ENCODE measurements around the gene TGM1. TPM values are rescaled to one million over a fixed set of nuclear protein-coding genes. Genes with fewer than 3 reads are reported as not detected.
A peak's percentile ranks its signal among the peaks of the same experiment; 100 is the strongest.

TGM1 gene
- total RNA-seq, 1 experiment from 2014 or later, result 2.9 TPM

DNA sequence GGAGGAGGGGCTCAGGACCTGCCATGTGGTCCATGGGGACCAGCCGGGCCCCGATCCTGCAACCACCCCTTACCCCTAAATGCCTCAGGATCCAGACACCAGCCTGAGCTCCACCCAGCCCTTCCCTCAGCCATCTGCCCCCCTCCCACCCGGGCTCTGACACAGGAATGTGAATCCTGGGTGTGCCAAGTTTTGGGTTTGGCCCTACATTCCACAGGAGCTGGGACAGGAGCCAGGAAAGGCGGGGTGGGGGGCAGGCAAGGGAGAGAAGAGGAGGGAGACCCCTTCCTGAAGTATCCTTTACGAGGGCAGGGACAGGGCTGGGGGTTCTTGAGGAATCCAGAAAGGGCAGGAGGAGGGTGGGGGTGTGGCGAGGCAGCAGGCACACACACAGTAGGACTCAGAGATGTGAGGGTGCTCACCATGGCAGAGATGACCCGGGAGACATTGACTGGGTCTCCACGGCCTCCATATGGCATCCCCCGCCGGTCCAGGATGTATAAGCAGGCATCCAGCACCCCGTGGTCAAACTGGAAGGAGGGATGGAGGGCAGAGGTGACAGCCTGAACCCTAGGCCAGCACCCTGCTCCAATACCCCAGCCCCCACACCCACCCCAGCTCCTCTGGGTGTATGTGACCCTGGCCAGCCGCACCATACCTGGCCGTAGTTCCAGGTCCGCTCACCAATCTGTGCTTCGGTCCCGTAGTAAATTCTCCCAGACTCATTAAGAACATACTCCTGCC lies 3.5 kb downstream of the TGM1 start:
- H2BK20ac ChIP-seq (ENCODE audit: low read depth, low read length, poor library complexity, severe bottlenecking), result no peak overlapping the region
- Mint-ChIP-seq H3K4me1 (no peaks in the 10 kb centered on the region; a peak in 2 of 4 replicates), H3K36me3 (ENCODE audit: insufficient read depth in 1 of 3, low read depth in 3 of 3) (no peaks in the 10 kb centered on the region), H3K27ac (peak overlapping the region in 1 of 3 experiments; percentile 85; a peak in 1 of 7 replicates), H3K4me3 (no peak overlapping the region), H3K27me3 (ENCODE audit: low read depth) (no peaks in the 10 kb centered on the region; the same call in 1 of the 2 replicates), H3K9me3 (no peaks in the 10 kb centered on the region)
- DNase-seq, result no peak
- H3K9me3 ChIP-seq (ENCODE audit: control insufficient read depth, low read depth, low read length), result no peaks in the 10 kb centered on the region
- H3K23me2 ChIP-seq (ENCODE audit: insufficient read length, low read depth, low read length, poor library complexity, severe bottlenecking), result no peaks in the 10 kb centered on the region
- no peaks in the 10 kb centered on the region for H3K4me1 ChIP-seq (ENCODE audit: insufficient read depth, low read length)
- no peak overlapping the region for H2BK15ac ChIP-seq (ENCODE audit: low read depth, low read length)
- H2AK5ac ChIP-seq (ENCODE audit: insufficient read length, low read length), result no peak overlapping the region
- H3K79me2 ChIP-seq (ENCODE audit: insufficient read depth, low read length), result no peaks in the 10 kb centered on the region
- H4K8ac ChIP-seq (replicated peaks; ENCODE audit: insufficient read length, low read depth, low read length), result no peak overlapping the region
- no peak overlapping the region for H2AFZ ChIP-seq (ENCODE audit: low read length)
- no peaks in the 10 kb centered on the region for H3K27me3 ChIP-seq (ENCODE audit: insufficient read depth, low read length)
- no peak overlapping the region for H4K5ac ChIP-seq (ENCODE audit: insufficient read length, low read depth, low read length)
- H3T11ph ChIP-seq (ENCODE audit: low read length), result no peak overlapping the region
- H3K79me1 ChIP-seq (ENCODE audit: insufficient read depth, low read depth, low read length, poor library complexity, severe bottlenecking), result no peaks in the 10 kb centered on the region
- no peak overlapping the region for H3K14ac ChIP-seq (ENCODE audit: insufficient read depth, low read length)
- H3K18ac ChIP-seq (ENCODE audit: insufficient read length, low read depth, low read length), result no peak overlapping the region
- no peak overlapping the region for H2BK120ac ChIP-seq (ENCODE audit: low read depth, low read length, poor library complexity, severe bottlenecking)
- WGBS (ENCODE audit: extremely low coverage, insufficient read length, low lambda C conversion rate), result no CpG with 5 or more reads among the region's 16 CpGs
- H4K20me1 ChIP-seq (ENCODE audit: control insufficient read depth, insufficient read depth, insufficient read length), result no peaks in the 10 kb centered on the region
- no peak overlapping the region for H3K27ac ChIP-seq (ENCODE audit: insufficient read length, low read depth, low read length)
- H3K56ac ChIP-seq (ENCODE audit: insufficient read length, low read depth, low read length), result no peak overlapping the region
- H4K91ac ChIP-seq (ENCODE audit: insufficient read length, low read depth, low read length), result no peak overlapping the region
- H3K9ac ChIP-seq (ENCODE audit: extremely low read depth, insufficient read length, low read length), result no peak overlapping the region
- H2BK5ac ChIP-seq (ENCODE audit: insufficient read length, low read length), result no peak overlapping the region
- TF ChIP-seq, protein P1, sequence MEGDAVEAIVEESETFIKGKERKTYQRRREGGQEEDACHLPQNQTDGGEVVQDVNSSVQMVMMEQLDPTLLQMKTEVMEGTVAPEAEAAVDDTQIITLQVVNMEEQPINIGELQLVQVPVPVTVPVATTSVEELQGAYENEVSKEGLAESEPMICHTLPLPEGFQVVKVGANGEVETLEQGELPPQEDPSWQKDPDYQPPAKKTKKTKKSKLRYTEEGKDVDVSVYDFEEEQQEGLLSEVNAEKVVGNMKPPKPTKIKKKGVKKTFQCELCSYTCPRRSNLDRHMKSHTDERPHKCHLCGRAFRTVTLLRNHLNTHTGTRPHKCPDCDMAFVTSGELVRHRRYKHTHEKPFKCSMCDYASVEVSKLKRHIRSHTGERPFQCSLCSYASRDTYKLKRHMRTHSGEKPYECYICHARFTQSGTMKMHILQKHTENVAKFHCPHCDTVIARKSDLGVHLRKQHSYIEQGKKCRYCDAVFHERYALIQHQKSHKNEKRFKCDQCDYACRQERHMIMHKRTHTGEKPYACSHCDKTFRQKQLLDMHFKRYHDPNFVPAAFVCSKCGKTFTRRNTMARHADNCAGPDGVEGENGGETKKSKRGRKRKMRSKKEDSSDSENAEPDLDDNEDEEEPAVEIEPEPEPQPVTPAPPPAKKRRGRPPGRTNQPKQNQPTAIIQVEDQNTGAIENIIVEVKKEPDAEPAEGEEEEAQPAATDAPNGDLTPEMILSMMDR (conservative IDR thresholded peaks at IDR 0.05), result no peak
- H3K23ac ChIP-seq (ENCODE audit: insufficient read length, low read depth, low read length), result no peak overlapping the region
- no peak overlapping the region for H3K4ac ChIP-seq (ENCODE audit: low read depth, low read length)
- no peak overlapping the region for H2BK12ac ChIP-seq (ENCODE audit: insufficient read length, low read depth, low read length)
- H3K4me2 ChIP-seq (ENCODE audit: insufficient read depth, insufficient read length, low read length), result no peak overlapping the region
